Stimulated activated CD8-positive, alpha-beta memory T cell treated with anti-CD3 and anti-CD28 coated beads, Interleukin-7, amount 100 ng/mL, for 1 hour (primary cell): Measurements from ENCODE around the gene WWOX.
"Not testable (repeated sequence)": the region's sequence is repeated elsewhere in the genome, so short reads cannot be mapped to it uniquely, and the experiment has no call there.

Experiments used
- DNase-seq, 2 donors: peaks; one replicate each; pipeline ENCODE4 v3.0.0-alpha.2; 2020; ENCODE audit warnings: low read depth in 2 of 2

The WWOX gene

DNA sequence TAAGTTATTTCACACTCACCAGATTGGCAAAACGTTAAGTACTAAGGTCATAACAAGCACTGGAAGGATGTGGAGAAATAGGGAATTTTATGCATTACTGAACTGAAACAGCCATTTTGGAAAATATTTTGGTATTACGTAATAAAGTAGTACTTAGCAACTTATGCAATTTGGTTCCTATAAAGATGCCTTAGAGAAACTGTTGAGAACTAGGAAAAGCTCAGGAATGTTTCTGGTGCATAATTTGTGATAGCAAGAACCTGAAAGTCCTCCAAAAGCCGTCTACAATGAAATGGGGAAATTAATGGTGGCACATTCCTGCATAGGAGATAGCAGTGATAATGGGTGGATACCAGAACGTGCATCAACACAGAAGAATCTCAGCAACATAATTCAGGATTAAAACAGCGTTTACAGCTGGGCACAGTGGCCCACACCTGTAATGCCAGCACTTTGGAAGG is 472.5 kb downstream of the WWOX start:
- DNase-seq, result no peak

DNA sequence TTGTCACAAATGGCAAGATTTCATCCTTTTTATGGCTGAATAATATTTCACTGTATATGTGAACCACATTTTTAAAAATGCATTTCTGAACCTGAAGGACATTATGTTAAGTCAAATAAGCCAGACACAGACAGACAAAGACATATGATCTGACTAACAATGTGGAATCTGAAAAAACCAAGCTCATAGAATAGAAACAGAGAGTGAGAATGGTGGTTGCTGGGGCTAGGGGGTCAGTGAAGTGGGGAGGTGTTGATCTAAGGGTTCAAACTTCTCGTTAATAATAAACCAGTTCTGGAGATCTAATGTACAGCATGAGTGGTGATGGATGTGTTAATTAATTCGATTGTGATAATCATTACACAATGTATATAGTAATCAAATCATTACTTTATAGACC is 475.1 kb downstream of the WWOX start:
- DNase-seq, result no peak

DNA sequence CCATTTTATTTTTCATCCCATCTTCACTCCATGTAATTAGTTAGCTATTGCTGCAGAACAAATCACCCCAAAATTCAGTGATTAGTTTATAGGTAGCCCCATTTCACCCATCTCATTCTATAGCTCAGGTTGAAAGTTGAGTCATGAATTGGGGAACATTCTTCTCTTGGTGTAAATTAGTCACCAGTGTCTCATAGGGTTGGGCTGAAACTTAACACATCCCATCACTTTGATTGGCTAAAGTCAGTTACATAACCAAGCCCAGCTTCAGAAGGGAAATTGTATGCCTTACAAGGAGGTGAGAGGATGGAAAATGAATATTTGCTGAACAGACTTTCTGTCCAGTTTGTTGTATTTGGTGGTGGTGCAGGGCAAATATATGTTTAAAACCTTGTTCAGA is 477.5 kb downstream of the WWOX start:
- no peak for DNase-seq

DNA sequence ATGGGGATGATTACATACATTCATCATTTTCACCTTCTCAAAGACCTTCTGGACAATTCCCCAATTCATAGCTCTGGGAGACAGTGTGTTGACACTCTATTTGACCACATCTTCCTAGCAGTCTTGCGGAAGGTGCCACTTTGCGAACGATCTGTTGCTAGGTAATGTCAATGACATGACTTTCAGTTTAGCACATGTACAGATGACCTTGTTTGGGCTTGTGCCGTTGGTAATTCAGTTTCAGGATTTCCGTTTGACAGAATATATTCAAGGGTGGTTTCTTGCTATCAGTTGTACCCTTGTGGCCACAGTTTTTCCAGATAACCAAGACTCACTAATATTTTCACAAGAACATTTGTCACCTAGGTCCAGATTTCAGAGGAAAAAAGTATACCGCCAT is 478.2 kb downstream of the WWOX start:
- no peak for DNase-seq

DNA sequence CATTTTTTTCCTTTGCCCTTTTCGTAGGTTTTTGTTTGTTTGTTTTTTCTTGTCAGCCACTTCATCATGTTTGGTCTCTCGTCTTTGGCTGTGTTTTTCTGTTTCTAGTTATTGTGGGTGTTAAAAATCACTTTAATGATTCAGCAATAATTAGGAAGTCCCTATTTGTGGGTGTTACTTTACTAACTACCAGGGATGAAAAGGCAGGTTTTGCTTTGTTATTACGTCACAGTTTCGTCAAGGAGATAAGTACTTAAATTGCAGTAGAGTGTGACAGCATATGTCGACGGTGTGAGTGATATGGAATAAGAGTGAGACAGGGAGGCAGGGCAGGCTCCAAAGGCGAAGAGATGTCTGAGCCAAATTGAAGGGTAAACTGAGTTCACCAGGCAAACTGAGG is 479.6 kb downstream of the WWOX start:
- no peak for DNase-seq

DNA sequence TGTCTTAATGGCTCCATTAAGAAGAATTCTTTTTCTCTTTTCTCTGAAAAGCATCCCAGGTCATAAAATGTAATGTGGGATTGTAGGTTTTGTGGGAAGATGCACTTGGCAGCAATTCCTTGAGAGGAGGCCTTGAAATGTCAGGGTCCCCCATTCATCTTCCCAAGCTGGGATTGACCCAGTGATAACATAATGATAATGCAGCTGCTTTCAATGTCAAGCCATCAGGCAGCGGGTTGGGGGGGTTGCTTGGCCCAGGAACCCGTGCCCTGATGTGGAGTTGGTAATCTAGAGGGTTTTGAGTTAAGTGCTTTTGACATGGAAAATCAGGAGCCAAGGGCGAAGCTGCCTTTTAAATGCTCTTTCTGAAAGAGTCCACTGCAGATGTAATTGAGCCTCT is 484.0 kb downstream of the WWOX start:
- DNase-seq, result no peak

DNA sequence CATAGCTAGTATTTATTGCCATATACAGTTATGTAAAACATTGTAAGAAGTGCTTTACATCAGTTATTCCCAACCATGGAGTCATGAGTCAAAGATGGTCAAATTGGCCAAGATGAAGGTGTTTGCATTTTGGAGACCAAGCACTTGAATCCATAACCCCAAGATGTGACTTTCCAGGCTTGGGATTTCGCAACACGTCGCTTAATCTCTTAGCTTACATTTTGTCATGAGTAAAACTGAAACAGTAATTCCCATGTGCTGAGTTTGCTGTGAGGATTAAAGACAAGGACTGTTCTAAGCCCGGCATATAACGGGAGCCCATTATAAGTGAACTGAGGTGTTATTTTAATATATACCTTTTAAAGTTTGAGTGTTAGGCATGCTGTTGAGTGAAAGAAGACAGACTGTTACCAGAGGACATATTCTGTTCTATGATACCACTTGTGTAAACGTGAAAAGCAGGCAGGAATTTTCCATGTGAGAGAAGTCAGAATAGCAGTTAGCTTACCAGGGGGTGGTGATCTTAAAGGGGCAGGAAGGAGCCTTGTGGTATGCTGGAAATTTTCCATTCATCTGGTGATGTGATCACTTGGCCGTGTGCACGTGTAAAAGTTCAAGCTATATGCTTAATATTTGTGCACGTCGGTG is 484.9 kb downstream of the WWOX start:
- DNase-seq, result no peak

DNA sequence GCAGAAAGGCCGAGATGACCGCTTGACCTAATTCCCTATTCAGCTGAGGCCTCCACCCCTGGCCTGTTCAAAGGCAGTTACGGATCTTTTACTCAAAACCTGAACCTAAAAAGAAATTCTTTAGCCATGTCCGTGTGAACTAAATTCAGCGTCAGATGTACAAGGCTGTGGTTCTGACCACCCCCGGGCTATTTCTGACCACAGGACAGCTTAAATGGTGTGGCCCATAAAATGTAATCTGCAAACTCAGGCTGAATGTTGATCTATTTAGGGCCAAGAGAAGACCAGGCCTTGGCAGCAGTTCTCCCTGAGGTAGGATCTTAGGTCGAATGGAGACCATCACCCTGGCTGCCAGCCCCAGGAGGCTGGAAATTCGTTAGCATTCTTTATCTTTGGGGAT is 485.5 kb downstream of the WWOX start:
- no peak for DNase-seq

DNA sequence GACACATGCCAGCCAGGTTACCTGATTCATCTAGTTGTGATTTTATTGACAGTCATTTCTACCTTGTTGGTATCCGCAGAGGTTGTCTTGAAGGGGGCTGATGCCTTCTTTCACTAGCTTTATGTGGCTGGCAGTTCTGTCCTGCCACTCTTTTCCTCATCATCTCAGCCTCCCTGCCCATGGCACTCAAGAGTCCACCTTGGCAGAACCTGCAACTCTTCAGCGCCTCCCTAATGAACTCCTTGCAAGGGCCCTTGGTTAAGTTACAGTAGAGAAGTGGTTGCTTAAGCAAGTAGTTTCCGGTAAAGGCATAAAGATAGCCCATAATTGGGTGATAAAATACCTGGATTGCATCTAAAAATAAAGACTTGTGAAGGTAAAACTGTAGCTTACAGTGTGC is 489.9 kb downstream of the WWOX start:
- no peak for DNase-seq

DNA sequence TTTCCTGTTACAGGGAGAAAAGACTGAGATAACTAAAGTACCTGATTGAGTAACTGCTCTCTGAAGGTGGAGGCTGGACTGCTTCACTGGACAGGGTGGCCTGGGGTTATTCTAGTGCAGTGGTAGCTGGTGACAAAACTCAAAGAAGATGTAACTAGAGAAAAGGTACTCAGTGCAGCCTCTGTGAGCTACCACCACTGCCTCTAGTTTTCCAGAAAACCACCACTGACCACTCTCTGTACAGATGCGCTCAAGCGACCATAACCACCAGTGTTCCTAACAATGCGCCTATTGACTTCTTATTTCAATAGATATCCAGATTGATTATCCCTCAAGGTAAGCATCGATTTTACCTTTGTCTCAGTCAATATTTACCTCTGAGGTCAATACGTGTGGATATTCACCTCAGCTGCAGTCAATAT is 492.2 kb downstream of the WWOX start:
- DNase-seq, result no peak

DNA sequence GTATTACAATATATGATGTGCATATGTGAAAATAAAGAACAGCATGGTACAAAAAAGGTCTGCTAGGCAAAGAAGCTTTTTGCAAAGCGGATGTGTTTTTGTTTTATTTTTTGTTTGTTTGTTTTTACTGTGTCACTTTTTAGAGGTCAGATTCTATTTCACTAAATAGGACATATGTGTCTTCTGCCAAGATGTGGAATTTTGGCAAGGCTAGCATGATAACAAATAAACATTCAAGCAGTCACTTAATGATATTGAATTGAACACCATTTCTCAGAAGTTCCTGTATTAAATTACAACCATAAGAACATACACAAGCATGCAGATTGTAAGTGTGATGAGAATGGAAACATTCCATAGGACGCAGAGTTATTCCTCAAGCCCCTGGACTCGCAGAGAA is 492.7 kb downstream of the WWOX start:
- no peak for DNase-seq

DNA sequence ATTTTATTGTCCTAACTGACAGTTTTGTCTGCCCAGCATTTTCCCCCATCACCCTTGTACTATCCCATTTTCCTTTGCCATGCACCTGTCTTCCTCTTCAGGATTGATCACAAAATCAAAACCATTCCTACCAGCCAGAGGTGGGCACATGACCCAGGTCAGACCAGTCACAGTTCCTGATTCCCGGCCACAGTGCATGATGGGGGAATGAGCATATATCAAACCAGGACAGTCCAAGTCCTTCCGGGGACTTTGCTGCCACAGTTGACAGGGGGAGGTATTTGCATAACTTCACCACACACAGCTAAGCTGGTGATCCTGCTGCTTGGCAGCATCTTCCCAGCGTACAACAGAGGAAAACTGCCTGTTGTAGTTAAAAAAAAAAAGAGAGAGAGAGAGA is 493.9 kb downstream of the WWOX start:
- DNase-seq, result no peak

DNA sequence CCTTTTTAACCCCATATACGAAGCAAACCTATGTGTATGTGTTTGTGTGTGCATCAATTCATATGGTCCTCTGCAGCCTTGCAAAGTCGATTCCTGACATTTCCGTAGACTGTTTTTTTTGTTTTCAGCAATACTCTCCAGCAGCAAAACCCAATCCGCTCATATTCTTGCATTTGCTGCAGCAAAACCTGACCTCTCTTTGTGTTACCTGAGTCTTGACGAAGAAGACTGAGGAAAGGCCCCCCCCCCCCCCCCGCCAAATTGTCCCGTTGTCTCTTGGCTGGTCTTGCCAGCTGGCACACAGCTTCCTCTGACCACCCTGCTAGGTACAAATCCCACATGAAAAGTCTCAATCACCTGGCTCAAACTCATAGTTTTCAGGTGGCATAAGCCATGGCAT is 494.7 kb downstream of the WWOX start:
- DNase-seq, result no peak

DNA sequence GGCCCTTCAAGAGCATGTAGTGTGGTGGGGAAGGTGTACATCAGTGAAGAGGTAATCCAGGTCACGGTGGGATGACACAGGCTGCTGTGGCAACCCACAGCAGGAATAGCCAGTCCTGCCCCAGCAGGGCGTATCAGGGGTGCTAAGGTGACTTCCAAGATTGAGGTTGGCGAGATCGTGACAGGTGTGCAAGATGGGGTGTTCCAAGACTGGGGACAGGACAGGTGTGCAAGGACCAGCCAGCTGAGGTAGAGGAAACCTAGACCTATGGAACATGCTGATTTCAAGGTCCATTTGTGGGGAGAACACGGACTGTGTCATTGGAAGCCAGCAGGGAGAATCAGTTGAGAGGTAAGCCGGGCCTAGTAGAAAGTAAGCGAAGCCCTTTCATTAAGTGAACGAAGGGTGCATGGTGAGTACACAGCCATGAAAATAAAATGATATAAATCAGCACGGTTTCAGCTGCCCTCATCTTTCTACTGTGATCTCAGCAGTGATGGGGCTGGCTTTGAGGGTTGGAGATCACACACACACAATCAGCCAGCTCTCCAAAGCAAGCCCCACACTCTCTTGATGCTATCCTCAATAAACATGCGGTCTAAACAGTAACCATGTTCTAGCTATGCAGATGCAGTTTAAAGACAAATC is 497.0 kb downstream of the WWOX start:
- no peak for DNase-seq

DNA sequence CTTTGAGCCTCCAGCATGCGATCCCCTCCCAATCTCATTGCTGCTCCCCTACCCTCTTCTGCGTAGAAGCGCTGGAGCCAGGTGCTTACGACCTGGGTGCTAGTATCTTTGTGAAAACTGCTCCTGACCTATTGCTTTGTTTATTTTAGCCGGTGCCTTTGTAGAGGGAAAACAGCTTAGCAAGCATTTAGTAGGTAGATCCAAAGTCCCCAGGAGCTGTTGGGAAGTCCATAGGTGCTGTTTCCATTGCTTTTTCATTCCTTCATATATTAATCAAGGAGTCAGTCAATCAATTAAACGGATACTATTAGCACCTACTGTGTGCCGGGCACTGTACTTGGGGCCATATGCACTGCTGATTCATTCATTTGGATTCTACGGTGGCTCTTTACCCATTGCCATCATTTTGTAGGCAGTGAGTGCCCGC is 497.6 kb downstream of the WWOX start:
- no peak for DNase-seq

DNA sequence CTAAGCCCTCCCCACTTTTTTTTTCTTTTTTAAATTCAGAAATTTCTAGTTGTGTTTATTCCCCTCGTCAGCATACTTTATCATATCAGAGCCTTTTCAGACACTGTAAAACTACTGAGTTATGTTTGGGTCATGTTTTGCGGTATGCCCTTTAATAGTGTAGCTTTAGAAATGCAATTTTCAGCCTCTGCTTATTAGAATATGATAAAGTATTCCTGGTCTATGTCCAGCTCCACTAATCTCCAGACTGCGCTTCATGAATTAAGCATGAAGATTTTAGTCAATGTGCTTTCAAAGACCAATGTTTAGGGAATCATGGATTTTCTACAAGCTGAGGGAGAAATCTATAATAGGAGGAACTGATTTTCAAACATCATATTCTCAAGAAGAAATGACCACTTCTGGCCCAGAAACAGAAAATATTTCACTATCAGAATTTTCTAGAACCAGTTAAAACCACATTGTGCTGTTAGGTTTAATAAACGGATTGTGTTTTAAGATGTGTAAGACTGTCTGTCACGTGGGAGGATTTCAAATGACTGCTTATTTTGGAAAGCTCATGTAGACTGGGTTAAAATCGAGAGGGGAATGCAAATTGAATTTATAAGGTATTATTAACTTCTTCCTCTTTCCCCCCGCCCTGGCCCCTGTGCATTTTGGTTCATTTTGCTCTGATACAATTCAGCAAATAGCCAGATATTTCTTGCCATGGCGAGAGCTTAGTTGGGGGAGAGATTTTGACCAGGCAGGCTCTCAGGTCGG is 498.5 kb downstream of the WWOX start:
- no peak for DNase-seq

DNA sequence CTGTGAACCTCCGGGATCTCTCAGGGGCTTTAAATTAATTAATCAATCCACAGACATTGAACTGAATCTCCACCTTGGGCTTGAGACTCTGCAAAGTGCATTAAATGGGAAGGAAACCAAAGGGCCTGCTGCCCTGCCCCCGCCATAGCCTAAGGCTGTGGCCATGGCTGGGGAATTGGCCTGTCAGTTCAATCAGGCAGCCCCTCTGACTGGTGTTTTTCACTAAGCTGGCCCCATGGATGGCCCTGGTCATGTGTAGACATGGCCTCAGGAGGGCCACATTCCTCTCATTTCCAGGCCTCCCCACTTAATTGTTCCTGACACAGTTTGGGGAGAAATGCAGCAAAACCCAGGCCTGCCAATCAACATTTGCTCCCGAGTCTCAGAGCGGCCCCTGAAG is 499.8 kb downstream of the WWOX start:
- DNase-seq, result no peak

DNA sequence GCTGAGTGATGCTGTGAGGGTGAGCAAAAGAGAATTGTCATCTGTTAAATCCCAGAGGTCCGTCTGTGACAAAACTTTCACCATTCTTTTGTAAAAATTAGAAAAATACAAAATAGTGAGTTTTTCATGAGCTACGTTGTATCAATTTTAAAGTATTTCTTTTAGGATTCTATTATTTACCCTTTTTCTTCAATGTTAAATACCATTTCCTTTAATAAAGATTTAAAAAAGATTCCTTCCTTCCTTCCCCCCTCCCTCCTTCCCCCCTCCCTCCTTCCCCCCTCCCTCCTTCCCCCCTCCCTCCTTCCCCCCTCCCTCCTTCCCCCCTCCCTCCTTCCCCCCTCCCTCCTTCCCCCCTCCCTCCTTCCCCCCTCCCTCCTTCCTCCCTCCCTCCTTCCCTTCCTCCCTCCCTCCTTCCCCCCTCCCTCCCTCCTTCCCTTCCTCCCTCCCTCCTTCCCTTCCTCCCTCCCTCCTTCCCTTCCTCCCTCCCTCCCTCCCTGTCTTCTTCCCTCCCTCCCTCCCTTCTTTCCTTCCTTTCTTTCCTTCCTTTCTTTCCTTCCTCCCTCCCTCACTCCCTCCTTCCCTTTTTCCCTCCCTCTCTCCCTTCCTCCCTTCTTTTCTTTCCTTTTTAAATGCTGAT is 505.1 kb downstream of the WWOX start:
- not testable (repeated sequence) for DNase-seq

DNA sequence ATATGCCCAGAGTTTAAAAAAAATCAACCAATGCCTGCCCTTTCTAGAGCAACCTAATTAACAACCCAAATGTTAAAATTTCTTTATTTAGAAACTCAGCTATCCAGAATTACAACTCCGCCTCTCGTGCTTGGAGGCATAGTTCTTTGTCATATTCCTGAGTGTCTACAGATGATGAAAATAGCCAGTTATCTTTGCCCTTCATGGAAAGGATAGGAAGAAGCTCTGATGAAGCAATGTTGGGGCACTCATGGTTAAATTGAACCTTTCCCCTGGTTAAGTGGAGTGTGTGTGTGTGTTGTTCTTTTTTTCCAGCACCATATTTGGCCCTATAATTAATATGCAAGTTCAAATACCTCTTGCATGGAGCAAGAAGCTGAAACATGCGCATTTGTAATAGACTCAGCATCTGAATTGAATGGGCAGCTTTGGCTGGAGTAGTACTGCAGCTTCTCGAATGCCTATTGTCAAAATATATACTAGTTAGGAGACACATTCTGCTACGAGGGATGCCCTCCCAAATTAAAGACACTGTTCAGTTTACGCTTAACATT is 506.2 kb downstream of the WWOX start:
- DNase-seq, result no peak

DNA sequence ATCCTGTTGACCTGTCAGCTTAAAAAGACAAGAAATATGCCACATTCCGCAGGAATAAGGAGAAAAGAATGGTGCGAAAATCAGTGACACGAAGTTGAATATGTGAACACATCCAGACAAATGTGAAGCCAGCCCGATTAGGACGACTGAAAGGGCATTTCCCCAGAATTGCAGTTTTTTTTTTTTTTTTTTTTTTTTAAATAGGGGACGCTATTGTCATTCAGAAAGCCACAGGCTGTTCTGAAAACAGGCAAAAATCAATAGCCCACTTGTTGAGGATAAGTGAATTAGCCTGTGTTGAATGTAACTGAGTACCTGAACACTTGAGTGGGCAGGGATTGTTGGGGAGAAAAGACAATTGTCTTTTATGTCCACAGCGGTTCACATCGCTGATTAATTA is 507.1 kb downstream of the WWOX start:
- no peak for DNase-seq

DNA sequence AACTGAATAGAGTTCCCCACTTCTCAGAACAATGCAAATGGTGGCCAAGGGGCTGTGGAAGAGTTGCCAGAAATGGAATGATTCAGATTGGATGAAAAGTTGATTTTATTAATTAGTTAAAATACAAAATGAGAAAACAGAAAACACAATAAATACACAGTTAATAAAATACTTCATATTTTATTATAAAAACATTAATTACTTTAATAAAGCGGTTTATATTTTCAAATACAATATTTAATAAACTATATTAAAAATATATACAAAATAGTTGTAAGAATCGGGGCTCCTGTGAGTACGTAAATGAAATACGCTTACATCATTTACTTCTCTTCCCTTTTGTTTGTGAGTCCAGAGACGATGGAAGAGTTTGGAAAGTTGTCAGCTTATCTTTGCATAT is 507.6 kb downstream of the WWOX start:
- DNase-seq, result no peak

DNA sequence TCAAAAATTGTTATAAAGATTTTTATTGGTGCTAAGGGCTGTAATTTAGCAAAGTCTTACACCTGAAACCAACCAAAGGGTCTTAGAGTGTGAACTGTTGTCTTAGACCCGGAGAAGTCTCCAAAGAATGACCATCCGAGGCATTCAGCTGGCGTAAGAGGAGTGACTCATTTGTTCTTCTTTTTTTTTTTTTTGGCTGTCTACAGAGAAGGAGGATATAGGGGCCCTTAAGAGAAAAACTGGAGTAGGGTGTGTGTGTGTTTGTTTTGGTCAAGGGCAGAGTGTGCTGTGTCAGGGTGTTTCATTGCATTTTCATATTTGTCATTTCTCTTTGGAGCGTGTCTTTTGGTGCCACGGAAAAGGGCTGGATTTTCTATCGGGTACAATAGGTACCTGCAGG is 508.0 kb downstream of the WWOX start:
- DNase-seq, result no peak
